Lower leg skin (tissue), 3 donors: ENCODE results near the gene TCTA.

Experiments used
- CTCF ChIP-seq, 3 donors: fragments of 450-650 bp; IDR thresholded peaks; one replicate each; pipeline ENCODE4 v1.5.1; 2016; ENCODE audit warnings: antibody characterized with exemption in 3 of 3, mild to moderate bottlenecking in 3 of 3, moderate library complexity in 2 of 3
- POLR2A ChIP-seq, 2 donors: fragments of 450-650 bp; IDR thresholded peaks; one replicate each; pipeline ENCODE4 v1.6.1; 2016 to 2017; ENCODE audit warnings: antibody characterized with exemption in 2 of 2, mild to moderate bottlenecking in 1 of 2, moderate library complexity in 1 of 2

DNA sequence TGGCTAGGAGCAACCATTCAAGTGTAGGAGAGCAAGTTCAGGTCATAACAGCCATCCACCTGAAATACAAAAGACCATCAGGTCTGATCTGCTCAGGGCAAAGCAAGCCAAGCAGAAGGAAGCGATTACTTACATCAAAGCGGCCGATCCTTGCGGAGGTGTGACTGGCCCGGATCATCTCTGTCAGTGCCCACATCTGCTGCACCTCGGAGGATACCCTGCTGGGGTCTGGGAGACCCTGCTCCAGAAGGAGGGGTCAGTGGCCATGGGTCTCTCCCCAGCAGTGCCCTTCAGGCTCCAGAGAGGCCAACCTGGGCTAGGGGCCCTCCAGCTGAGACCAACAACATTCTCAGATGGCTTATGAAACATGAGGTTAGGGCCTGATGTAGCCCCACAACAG, 12.6 kb downstream of the TCTA start:
- TF ChIP-seq POLR2A (IDR thresholded peaks at IDR 0.05) (no peak), CTCF (IDR thresholded peaks at IDR 0.05) (no peak)
